ENCODE results near the gene RPRD2. TPM values are rescaled to one million over a fixed set of nuclear protein-coding genes. Genes with fewer than 3 reads are reported as not detected.

The RPRD2 gene
- total and polyA plus RNA-seq, 9 of the 15 experiments (the other 6 are each of a cell fraction or from before 2014, with no cell fraction given) = 1.5 to 21.6 (median 7.7) TPM

- TF ChIP-seq ESRRB (CRISPR knock-in tag; IDR thresholded peaks at IDR 0.05; ENCODE audit: borderline replicate concordance) = no peak
- no peak for TF ChIP-seq ZNF785 (CRISPR knock-in tag; IDR thresholded peaks at IDR 0.05)
- TF ChIP-seq ZNF507 (tag; conservative IDR thresholded peaks at IDR 0.05) = no peak
- TF ChIP-seq ZNF12 (CRISPR knock-in tag; IDR thresholded peaks at IDR 0.05) = peak; percentile 57; the same call in 1 of the 2 replicates
- no peak for TF ChIP-seq DACH1 (IDR thresholded peaks at IDR 0.05; ENCODE audit: partially characterized antibody)
- no peak for TF ChIP-seq ZNF707 (CRISPR knock-in tag; conservative IDR thresholded peaks at IDR 0.05)
- no peak for TF ChIP-seq RERE (CRISPR knock-in tag; IDR thresholded peaks at IDR 0.05; ENCODE audit: borderline replicate concordance)
- no peak for TF ChIP-seq ZNF717 (CRISPR knock-in tag; IDR thresholded peaks at IDR 0.05)
- TF ChIP-seq PHB2 (IDR thresholded peaks at IDR 0.05; ENCODE audit: low read depth) = no peak
- no peak for TF ChIP-seq ZNF277 (CRISPR knock-in tag; IDR thresholded peaks at IDR 0.05; ENCODE audit: borderline replicate concordance)
- TF ChIP-seq ZBED1 (IDR thresholded peaks at IDR 0.05) = no peak
- no peak; the same call in 1 of the 2 replicates for TF ChIP-seq DPF2 (IDR thresholded peaks at IDR 0.05)
- no peak for TF ChIP-seq ZNF449 (CRISPR knock-in tag; IDR thresholded peaks at IDR 0.05)
- no peak for TF ChIP-seq NR2C2 (CRISPR knock-in tag; IDR thresholded peaks at IDR 0.05)
- no peak for TF ChIP-seq NR2C2 (tag; IDR thresholded peaks at IDR 0.05)
- no peak for TF ChIP-seq ETS2 (tag; IDR thresholded peaks at IDR 0.05; ENCODE audit: borderline replicate concordance, poor library complexity, severe bottlenecking)
- no peak for TF ChIP-seq ZNF592 (IDR thresholded peaks at IDR 0.05)
These were observed 152.2 kb downstream of the RPRD2 start (continued) for GRCh38 chr1:150516050-150516591.
